ENCODE measurements around the gene MUL1. TPM values are rescaled to one million over a fixed set of nuclear protein-coding genes. Genes with fewer than 3 reads are reported as not detected.
"Not testable (repeated sequence)": the region's sequence is repeated elsewhere in the genome, so short reads cannot be mapped to it uniquely, and the experiment has no call there.

The MUL1 gene
- total and polyA plus RNA-seq, 12 donors: 3.7 to 48.0 (median 32.8) TPM

GRCh38 chr1:20526267-20526666, 18.3 kb upstream of the MUL1 start:
- TF ChIP-seq CTCF (IDR thresholded peaks at IDR 0.05): no peak
- no peak for TF ChIP-seq POLR2A (IDR thresholded peaks at IDR 0.05)
- Histone ChIP-seq H3K4me1 (replicated peaks in 1 of 2) (peaks cover 0 to 5% of the 10 kb centered on the region in 2 donors), H3K36me3 (replicated peaks in 1 of 2) (no peaks in the 10 kb centered on the region), H3K9me3 (replicated peaks in 1 of 3) (no peaks in the 10 kb centered on the region), H3K4me3 (no peak overlapping the region), H3K27me3 (no peaks in the 10 kb centered on the region), H3K27ac (no peak overlapping the region)
- intact Hi-C loops (cut with DNase I): no loop called here
- DNase-seq: no peak
- 77 to 91% (median 83%) methylated on average over 6 of the region's 6 CpGs for WGBS, 4 donors

- peak; percentile 92 to 99 (median 96) for TF ChIP-seq CTCF (IDR thresholded peaks at IDR 0.05)
- TF ChIP-seq POLR2A (IDR thresholded peaks at IDR 0.05): no peak
- 15 to 19% (median 17%) methylated on average over 14 to 17 of the region's 17 CpGs for WGBS, 4 donors
- peak overlapping the region in 1 of 4 donors; percentile 46 for H3K4me3 ChIP-seq
- no peaks in the 10 kb centered on the region for H3K9me3 ChIP-seq (replicated peaks in 1 of 3)
- H3K27ac ChIP-seq: no peak overlapping the region
- intact Hi-C loops (cut with DNase I): loop anchor here (2.0 to 5.0 kb wide), 3 partner anchors 55 to 119 kb away; no protein-coding TSS in a partner anchor
- H3K4me1 ChIP-seq (replicated peaks in 1 of 2): peaks cover 0 to 5% of the 10 kb centered on the region in 2 donors
- H3K36me3 ChIP-seq (replicated peaks in 1 of 2): no peaks in the 10 kb centered on the region
- peak; percentile 81 to 94 (median 87) for DNase-seq
- no peaks in the 10 kb centered on the region for H3K27me3 ChIP-seq
Measured at GRCh38 chr1:20521960-20522861, 14.3 kb upstream of the MUL1 start.

- WGBS, 4 donors: 68 to 82% (median 70%) methylated on average over 7 of the region's 7 CpGs
- not testable (repeated sequence) for DNase-seq
- intact Hi-C loops (cut with DNase I): loop anchor here (5.0 kb wide), 2 partner anchors 58 to 118 kb away; no protein-coding TSS in a partner anchor
Measured at GRCh38 chr1:20519609-20520262, 11.8 kb upstream of the MUL1 start.

GRCh38 chr1:20511518-20512428, 3.8 kb upstream of the MUL1 start:
- H3K27me3 ChIP-seq: no peaks in the 10 kb centered on the region
- TF ChIP-seq CTCF (IDR thresholded peaks at IDR 0.05) (no peak), POLR2A (IDR thresholded peaks at IDR 0.05) (no peak)
- no peak overlapping the region for H3K27ac ChIP-seq
- no peak overlapping the region for H3K4me3 ChIP-seq
- no peak for DNase-seq
- intact Hi-C loops (cut with DNase I): no loop called here
- no peaks in the 10 kb centered on the region for H3K36me3 ChIP-seq (replicated peaks in 1 of 2)
- WGBS, 4 donors: 49 to 62% (median 56%) methylated on average over 6 of the region's 6 CpGs
- H3K4me1 ChIP-seq (replicated peaks in 1 of 2): peaks cover 5 to 6% of the 10 kb centered on the region in 2 donors
- no peaks in the 10 kb centered on the region for H3K9me3 ChIP-seq (replicated peaks in 1 of 3)

More at GRCh38 chr1:20519609-20520262, 11.8 kb upstream of the MUL1 start:
- H3K27me3 ChIP-seq; H3K9me3 ChIP-seq (replicated peaks in 1 of 3); H3K4me3 ChIP-seq; H3K27ac ChIP-seq; H3K36me3 ChIP-seq (replicated peaks in 1 of 2); H3K4me1 ChIP-seq (replicated peaks in 1 of 2): not testable (repeated sequence)

Data from adrenal gland (tissue), 12 donors.